HG02884 (cell line): Measurements from ENCODE around the gene MKKS.
"Not testable (repeated sequence)": the region's sequence is repeated elsewhere in the genome, so short reads cannot be mapped to it uniquely, and the experiment has no call there.

Experiments used
- ATAC-seq: cut with Tn5 transposase; IDR thresholded peaks from one replicate; pipeline ENCODE4 v1.9.1; 2021; ENCODE audit warnings: mild to moderate bottlenecking, moderate library complexity; ENCODE audit not compliant: unreplicated experiment

Gene MKKS

DNA sequence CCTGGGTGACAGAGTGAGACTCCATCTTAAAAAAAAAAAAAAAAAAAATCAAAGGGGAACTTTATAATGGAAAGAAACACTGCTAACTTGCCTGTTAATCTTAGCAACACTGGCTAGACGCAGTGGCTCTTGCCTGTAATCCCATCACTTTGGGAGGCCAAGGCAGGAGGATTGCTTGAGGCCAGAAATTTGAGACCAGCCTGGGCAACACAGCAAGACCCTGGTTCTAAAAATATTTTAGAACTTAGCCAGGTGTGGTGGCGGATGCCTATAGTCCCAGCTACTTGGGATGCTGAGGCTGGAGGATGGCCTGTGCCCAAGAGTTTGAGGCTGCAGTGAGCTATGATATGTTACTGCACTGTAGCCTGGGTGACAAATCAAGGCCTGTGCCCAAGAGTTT, 16.8 kb downstream of the MKKS start:
- ATAC-seq, result not testable (repeated sequence)

DNA sequence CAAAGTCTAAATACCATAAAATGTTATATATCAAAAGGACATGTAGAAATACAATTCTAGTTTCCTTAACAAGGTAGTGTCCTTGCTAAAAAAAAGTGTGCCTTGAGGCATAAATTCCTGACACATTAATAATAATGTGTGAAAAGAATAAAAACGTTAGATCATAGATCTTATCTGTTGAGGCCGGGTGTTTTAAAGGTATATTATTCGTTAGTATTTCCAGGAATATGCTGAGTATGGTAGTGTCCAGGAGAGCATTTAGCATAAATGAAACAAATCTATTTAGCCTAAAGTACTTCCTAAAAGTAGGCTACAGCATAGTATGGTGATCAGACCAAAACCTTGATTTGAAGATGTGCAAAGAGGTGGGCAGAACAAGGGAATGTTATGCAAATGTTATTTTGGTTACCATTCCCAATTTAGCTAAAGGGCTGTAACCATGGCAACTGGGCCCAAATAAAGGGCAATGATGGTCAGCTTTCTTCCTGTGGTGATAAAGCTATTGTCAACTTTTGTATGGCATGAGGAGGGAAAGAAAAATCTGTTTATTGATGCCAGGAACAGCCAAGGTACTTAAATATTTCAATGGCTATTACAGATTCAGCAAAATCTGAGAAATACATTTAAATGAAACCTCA, 18.9 kb downstream of the MKKS start:
- ATAC-seq, result no peak

DNA sequence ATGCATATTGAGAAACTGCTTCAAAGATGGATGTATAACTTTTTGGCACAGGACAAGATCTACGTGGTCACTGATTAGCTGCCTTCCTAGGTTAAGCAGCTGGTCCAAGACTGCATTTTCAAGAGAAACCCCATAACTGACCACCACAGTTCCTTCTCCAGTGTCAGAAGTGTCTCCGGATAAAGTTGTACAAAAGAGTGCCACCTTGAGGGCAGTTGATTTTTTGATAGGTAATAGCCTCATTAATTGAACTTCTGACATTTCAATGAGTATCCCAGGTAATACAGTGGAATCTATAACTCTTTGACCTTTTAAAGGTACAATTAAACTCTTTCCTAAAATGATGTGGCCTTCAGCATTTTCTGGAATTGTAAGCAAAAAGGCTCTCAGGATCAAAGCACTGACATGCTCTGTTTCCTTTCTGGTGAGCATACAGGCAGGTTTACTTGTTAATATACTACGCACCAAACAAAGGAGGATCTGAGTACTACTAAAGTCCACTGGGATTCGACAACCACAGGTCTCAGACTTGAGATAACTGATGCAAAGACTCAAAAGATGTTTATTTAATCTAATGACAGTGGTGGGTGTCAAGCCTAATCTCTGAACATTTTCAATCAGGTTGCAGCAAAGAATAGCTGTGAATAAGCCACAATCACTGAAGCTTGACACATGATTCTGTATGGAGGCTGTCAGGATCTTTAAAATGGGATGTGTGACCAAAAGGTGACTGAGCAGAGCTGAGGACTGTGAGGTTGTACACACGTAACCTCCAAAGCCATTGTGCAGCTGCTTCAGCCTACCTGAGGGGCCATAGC, 21.2 kb downstream of the MKKS start:
- no peak for ATAC-seq

DNA sequence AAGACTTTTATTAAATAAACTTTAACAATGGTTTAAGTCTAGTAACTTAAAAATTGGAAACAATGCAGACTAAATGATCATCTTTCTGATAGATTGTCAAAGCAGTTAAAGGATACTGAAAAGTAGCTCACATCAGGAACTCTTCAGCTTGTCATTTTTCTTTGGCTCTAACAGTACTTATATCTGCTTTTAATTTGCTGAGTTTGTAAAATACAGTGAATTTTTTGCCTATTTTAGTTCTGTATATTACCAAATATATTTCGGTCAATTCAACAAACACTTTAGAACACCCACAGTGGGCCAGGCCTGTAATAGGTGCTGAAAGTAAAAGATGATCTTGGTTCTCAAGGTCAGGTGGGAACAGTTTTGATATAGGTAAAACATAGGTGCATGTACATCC, 22.3 kb downstream of the MKKS start:
- no peak for ATAC-seq

DNA sequence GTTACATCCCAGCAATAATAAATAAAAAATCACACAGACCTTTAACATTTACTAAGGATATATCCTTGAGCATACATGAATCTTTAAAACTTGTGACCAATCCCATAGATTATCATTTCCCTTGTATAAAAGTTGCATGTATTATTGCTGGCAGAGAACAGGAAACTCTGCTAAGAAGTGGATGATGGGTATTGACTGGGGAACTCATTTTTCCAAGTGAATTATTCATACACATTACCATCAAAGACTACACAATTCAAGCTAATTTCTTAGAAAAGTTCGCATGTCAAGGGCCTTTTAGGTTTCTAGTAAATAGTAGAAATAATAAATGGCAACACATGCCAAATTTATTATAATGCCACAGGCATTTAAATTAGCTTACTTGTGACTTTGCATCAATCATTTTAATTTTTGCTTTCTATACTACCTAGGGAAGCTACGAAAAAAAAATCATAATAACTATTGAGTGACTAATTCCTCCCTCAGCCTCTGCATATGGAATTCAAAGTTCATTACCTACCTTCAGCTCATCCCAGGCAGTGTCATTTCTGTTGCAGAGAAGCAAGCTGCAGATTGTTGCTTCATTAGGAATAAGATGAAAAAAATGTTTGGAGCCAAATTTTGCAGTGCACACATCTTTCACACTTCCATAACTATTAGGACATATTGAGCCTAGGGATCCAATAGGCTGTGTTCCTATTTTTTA, 25.8 kb downstream of the MKKS start:
- no peak for ATAC-seq

DNA sequence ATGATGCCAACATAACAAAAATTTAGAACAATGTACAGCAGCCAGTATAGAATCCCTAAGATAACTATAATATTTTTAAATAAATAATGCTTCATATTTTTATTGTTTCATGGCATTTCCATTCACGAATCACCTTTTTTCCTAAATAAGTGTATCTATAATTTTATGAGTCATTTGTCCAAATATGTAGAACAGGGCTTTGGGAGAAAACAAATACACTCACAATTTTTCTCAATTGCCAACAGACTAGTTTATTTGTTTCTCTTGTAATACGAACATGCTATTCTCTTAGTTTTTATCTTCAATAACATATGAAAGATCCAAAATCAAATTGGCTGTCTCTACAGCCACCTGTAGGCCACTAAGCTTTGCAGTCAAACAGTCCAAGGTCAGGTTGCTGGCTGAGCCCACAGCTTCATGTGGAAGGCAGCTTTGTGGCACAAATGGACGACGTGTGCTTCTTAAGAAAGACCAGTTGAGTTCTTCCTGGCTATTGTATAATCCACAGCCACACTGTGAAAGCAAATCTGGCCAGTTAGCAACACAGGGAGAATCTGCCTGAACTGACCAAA, 29.0 kb downstream of the MKKS start:
- ATAC-seq, result no peak

DNA sequence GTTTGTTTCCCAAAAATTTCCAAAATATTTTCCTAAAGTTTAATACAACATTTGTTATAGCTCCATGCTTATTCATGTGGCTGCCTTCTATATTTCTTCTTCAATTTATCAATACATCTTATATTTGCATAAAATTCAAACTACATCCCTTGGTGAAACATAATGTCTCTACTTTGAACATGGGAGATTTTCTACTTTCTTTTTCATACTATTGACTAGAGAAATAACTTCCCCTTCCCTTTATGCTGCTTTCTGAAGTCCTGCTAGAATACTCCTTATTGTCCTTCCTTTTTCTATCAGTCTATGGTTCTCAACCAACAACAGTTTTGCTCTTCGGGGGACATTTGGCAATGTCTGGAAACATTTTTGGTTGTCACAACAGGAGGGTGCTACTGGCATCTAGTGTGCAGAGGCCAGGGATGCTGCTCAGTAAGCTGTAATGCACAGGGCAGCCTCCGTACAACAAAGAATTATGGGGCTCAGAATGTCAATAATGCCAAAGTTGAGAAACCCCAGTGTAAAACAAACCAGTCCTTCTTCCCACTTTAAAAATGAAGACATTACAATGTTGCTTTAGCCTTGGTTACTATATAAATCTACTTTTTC, 29.9 kb downstream of the MKKS start:
- no peak for ATAC-seq

DNA sequence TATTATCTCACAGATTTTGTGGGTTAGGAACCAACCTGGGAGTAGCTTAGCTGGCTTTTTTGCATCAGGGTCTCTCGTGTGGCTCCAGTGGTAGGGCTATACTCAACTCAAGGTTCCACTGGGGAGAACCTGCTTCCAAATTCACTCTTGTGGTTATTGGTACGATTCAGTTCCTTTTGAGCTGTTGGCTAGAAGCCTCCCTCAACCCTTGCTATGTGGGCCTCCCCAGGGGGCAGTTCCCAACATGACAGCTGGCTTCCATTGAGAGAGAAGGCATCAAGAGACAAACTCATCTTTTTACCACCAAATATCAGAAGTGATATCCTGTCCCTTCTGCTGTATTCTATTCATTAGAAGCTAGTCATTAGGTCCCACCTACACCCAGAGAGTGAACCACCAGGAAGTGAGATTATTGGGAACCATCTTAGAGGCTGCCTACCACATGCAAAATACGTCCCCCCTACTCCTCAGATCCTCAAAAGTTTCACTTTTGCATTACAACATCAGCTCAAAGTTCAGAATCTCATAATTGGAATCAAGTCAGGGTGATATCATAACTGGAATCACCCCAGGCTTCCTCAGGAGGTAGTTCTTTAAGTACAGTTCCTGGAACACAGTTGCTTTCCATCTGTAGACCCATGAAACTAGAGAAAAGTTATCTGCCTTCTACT, 30.9 kb downstream of the MKKS start:
- ATAC-seq, result no peak

DNA sequence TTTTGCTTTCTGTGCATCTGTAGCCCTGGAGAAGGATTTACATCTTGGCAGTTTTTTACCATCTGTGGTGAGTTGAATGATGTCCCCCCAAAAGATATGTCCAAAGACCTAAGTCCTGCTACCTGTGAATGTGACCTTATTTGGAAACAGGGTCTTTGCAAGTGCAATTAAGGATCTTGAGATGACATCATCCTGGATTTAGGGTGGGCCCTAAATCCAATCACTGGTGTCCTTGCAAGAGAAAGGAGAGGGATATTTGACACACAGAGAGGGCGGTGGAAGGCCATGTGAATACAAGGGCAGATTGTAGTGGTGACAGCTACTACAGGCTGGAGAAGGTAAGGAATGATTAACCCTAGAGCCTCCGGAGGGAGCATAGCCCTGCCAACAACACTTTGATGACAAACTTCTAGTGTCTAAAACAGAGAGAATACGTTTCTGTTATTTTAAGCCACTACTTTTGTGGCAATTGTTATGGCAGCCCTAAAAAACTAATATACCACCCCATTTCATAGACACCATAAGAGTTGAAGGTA, 35.1 kb downstream of the MKKS start:
- ATAC-seq, result no peak

DNA sequence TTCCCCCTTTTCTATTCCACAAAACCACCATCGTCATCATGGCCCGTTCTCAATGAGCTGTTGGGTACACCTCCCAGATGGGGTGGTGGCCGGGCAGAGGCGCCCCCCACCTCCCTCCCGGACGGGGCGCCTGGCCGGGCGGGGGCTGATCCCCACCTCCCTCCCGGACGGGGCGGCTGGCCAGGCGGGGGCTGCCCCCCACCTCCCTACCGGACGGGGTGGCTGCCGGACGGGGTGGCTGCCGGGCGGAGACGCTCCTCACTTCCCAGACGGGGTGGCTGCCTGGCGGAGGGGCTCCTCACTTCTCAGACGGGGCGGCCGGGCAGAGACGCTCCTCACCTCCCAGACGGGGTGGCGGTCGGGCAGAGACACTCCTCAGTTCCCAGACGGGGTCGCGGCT, 39.3 kb downstream of the MKKS start:
- not testable (repeated sequence) for ATAC-seq

DNA sequence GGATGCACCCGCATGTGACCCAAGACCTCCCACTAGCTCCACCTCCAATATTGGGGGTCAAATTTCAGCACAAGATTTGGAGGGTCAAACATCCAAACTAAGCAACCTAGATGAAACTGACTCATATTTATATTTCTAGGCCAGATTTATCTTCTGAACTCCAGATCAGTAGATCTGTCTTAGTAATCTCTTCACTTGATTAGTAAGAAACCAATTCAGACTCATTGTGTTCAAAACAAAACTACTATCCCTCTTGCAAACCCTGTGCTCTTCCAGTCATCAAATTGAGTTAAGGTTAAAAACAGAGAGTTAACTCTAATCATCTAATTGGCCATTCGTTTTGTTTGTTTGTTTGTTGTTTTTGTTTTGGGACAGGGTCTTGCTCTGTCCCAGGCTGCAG, 43.3 kb downstream of the MKKS start:
- ATAC-seq, result no peak

DNA sequence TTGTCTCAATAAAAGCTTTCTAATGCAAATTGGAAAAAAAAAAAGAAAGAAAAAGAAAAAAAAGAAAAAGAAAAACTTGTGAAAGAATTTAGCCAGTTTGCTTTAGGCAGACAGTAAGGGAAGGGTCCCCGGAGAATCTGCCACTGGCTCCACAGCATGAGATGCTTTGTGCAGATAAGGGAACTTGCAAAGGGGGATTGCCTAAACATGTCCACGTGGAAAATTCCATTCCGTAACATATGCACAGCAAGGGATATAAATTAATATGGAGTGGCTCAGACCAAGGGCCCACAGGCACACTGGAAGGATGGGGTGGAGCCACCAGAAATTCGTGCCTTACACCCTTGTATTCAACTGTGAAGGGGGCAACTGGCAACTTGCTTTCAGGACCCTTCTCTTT, 45.4 kb downstream of the MKKS start:
- no peak for ATAC-seq

DNA sequence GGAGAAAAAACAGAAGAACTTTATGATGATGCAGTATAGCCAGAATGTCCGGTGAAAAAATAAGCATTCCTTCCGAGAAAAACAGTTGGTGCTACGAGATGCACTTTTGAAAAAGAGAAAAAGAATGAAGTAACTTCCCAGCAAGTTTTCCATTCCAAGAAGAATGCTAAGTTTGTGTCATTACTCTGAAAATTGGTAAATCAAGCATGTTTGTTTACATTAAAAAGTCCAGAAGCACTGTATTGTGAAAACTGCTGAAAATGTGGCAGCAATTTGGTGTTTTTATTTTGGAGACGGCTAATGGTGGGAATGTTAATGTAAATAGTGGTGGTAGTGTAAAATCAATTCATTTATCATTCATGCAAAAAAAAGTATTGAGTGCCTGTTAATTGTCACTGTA, 46.3 kb downstream of the MKKS start:
- ATAC-seq, result no peak

DNA sequence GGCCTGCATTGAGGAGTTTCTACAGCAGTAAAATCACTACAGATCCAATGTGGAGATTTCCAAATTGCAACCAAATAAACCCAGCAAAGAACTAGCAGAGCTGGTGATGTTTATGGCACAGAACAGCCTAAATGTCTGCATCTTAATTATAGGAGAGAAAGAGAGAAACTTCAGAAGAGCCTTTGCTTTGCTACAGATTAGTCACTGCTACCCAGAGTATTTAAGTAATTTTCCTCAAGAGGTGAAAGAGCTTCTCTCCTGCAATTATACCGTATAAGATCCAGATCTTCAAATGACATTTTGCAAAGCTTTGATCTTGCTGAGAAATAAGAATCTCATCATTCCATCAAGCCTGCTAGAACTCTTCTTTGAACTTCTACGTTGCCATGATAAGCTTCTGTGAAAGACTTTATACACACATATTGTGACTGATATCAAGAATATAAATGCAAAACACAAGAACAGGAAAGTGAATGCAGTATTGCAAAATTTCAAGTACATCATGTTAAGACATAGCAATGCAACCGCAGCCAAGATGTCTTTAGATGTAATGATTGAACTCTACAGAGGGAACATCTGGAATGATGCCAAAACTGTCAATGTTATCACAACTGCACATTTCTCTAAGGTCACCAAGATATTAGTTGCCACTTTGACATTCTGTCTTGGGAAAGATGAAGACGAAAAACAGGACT, 48.0 kb downstream of the MKKS start:
- ATAC-seq, result no peak

DNA sequence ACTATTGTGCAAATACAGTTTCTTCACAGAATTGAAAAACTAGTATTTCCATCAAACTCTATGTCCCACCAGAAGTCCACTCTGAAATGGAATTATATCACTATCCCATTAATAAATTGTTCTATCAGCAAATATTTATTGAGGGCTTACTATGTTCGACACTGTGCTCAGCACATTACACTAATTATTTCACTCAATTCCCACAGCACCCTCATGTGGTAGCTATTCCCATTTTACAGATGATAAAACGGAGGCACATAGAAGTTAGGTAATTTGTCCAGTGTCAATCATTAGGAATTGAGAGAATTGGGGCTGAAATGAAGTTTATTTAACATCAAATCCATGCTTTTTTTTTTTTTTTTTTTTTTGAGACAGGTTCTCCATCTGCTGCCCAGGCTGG, 52.5 kb downstream of the MKKS start:
- no peak for ATAC-seq

DNA sequence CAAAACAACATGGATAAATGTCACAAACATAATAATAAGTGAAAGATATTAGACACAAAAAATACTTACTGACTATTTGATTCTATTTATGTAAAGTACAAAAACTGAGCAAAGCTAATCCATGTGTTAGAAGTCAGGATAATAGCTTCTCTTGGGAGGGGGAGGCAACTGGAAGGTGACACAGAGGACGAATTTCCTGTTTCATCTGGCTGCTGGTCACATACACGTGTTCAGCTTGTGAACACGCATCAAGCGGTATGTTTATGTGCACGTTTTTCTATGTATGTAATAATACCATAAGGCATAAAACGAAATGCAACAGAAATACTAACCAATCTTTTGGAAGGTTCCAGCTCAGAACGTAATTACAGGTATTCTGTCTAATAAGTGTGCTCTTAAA, 54.3 kb downstream of the MKKS start:
- no peak for ATAC-seq

DNA sequence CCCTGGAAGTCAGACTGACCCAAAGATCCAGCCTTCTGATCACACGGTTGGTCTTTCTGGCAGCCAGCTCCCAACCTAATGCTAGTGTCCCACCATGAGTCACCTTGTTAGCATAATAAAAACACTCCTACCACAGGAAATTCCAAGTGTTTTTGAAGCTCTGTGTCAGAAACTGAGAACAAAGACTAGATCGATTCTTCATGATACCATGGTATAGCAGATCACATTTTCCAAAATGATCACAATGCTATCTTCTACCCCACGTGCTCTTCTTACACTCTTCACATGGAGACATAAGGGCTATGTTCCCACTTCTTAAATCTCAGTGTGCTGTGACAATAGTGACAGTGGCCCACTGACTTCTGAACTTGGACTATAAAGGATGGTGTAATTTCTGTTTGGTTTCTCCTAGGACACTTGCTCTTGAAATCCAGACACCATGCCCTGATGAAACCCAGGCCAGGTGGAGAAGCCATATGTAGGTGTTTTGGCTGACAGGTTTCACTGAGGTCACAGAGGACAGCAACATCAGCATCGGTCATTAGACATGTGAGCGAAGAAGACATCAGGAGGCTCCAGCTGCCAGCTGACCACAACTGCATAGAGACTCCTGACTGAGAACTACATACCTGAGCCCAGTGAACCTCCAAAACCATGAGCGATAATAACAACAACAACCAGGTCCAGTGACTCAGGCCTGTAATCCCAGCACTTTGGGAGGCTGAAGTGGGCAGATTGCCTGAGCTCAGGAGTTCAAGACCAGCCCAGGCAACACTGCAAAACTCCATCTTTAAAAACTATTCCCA, 57.5 kb downstream of the MKKS start:
- ATAC-seq, result no peak

DNA sequence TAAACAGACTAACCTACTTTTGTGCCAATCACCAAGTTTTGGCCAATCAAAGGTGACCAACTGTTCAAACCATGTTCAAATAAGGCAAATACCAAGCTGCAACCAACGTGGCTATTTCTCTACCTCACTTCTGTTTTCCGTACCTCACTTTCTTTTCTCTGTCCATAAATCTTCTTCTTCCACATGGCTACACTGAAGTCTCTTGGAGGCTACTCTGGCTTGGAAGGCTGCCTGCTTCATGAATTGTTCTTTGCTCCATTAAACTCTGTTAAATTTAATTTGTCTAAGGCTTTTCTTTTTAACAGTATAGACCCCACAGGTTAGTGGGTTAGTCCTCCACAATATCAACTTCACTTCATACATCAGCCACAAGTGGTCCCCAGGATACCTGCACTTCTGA, 58.8 kb downstream of the MKKS start:
- no peak for ATAC-seq

DNA sequence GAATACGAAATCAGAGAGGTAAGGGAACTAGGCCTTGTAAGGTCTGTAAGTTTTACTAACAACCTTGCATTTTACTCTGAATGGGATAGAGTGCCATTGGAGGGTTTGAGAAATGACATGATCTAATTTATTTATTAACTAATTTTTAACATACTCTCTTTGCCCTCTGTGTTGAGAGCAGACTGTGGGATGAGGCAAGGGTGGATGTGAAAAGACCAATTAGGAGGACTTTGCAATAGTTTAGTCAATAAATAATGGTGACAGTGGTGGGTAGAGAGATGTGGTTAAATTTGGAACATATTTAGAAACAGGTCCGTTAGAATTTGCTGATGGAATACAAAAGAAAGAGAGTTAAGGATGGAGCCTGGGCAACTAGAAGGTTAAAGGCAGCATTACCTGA, 60.0 kb downstream of the MKKS start:
- no peak for ATAC-seq
